ENCODE data around the gene ACSS1.

ACSS1 gene

GRCh38 chr20:25032478-25033264 lies 25.3 kb downstream of the ACSS1 start:
- no peak for DNase-seq (ENCODE audit: low read depth in 3 of 3, low spot score in 1 of 3)

DNA sequence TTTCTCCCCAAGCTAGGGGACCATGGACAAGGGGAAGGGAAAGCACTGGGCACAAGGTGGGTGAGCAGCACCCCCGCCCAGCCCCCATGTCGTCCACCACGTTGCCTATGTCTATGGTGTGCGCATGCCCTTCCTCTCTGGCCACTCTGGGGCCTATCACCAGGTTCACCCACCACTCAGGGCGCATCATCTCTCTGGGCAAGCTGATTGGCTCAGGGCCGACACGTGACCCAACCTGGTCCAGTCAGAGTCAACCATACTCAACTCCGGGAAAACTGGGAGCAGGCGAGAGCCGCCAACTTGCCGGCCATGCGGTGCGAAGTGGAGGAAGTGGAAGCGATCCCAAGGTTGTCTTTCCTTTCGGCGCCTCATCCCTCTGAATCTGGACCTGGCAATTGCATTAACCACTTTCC lies 25.9 kb downstream of the ACSS1 start:
- DNase-seq (ENCODE audit: low read depth in 3 of 3, low spot score in 1 of 3), result no peak

GRCh38 chr20:25031241-25031640 lies 26.7 kb downstream of the ACSS1 start:
- DNase-seq (ENCODE audit: low read depth in 3 of 3, low spot score in 1 of 3), result no peak

- no peak for DNase-seq (ENCODE audit: low read depth in 3 of 3, low spot score in 1 of 3)
Measured at GRCh38 chr20:25030649-25031207, 27.2 kb downstream of the ACSS1 start.

- no peak for DNase-seq (ENCODE audit: low read depth in 3 of 3, low spot score in 1 of 3)
Measured at GRCh38 chr20:25030007-25030648, 27.8 kb downstream of the ACSS1 start.

- no peak for DNase-seq (ENCODE audit: low read depth in 3 of 3, low spot score in 1 of 3)
Measured at GRCh38 chr20:25025986-25026605, 31.8 kb downstream of the ACSS1 start.

DNA sequence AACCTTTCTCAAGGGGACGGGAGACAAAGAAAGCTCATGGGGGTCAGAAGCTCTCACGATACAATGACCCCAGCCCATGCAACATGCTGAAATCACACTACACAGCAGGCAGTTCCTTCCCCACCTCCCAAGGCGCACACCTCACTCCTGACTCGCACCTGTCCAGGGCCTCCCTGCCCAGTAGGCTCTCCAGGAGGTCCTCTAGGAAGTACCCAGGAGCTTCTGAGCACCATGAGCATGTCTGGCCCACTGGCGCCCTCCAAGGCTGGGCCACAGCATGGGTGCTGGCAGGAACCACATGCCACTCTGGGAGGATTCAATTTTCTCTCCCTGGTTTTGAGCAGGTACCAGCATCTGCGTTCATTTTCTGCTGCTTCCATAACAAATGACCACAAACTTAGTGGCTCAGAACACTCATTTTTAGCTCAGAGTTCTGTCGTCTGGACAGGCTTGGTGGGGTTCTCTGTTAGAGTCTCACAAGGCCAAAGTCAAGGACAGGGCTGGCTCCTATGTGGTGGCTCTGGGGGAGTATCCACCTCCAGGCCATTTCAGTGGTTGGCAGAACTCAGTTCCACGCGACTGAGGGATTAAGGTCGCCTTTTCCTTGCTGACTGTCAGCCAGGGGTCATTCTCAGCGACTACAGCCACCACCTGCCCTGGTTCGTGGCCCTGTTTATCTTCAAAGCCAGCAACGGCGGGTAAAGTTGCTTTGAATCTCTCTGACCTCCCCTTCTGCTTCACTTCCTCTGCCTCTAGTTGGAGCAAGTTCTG lies 32.7 kb downstream of the ACSS1 start:
- DNase-seq (ENCODE audit: low read depth in 3 of 3, low spot score in 1 of 3), result no peak

DNA sequence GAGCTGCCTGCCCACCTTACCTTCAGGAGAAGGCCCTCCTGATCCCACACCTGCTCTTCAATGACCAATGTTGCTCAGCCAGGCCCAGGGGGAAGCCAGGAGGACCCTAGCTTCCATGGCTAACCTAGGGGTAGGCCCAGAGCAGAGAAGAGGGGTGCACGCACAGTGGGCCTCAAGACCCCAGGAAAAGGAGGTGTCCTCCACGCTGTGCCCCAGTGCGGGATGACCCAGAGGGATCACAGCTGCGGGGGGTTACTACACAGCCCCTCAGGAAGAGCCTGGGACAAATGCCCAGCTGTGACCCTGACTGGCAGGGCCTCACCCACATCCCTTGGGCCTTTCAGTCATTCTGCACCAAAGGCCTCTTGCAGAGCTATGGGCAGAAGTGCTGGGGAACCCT lies 33.8 kb downstream of the ACSS1 start:
- DNase-seq (ENCODE audit: low read depth in 3 of 3, low spot score in 1 of 3), result no peak

DNA sequence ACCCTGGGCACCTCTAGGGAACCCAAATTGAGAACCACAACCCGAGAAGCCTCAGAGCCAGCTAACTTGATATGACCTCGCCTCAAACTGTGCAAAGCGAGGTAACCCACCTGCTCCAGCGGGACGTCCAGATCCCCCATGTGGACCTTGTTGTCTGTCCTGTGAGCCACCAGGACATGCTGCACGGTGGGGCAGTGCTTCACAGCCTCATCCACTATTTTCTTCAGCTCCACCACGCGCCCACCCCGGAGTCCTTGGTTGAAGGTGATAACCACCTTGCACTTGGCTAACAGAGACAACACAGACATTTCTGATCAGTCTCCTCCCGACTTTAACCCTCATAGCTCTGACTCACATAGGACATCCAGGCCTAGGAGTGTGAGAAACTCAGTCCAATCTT lies 34.6 kb downstream of the ACSS1 start:
- DNase-seq (ENCODE audit: low read depth in 3 of 3, low spot score in 1 of 3), result no peak

DNA sequence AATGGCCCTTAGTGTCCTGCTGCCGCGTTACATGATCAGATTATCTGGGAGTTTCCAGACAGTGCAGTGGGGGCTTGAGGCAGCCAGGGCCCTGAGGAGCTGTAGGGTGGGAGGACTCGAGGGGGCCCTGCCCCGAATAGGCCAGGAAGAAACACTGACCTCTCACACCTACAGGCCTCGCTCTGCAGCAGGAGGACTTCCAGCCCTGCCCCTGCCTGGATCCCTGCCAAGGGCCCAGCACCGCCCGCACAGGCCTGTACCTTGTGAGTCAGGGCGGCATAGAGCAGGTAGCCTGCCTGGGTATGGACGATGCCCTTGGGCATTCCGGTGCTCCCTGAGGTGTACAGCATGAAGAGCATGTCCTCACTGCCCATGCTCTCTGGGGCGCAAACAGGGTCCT lies 35.3 kb downstream of the ACSS1 start:
- no peak for DNase-seq (ENCODE audit: low read depth in 3 of 3, low spot score in 1 of 3)

- no peak for DNase-seq (ENCODE audit: low read depth in 3 of 3, low spot score in 1 of 3)
Measured at GRCh38 chr20:25021336-25021735, 36.6 kb downstream of the ACSS1 start.

GRCh38 chr20:25020901-25021301 lies 37.0 kb downstream of the ACSS1 start:
- no peak for DNase-seq (ENCODE audit: low read depth in 3 of 3, low spot score in 1 of 3)

DNA sequence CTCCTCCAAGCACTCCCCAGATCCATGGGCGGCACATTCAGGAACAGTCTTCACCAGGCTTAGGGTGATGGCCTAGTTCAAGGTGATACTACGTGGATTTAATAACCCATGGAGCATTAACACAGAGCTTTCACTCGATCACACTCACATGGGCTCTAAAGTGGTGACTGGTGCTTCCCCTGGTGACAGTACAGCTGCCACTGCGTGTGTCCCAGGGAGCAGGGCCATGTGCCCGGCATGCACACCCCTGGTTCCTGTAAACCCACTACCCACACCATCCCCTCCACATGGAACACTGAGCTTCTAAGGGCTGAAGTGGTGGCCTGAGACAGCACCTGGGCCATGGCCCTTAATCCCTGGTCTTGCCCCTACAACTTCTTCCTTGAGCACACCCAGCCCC lies 37.6 kb downstream of the ACSS1 start:
- no peak for DNase-seq (ENCODE audit: low read depth in 3 of 3, low spot score in 1 of 3)

GRCh38 chr20:25019381-25020155 lies 38.4 kb downstream of the ACSS1 start:
- no peak for DNase-seq (ENCODE audit: low read depth in 3 of 3, low spot score in 1 of 3)

GRCh38 chr20:25018841-25019240 lies 39.1 kb downstream of the ACSS1 start:
- no peak for DNase-seq (ENCODE audit: low read depth in 3 of 3, low spot score in 1 of 3)

GRCh38 chr20:25018425-25018824 lies 39.5 kb downstream of the ACSS1 start:
- no peak for DNase-seq (ENCODE audit: low read depth in 3 of 3, low spot score in 1 of 3)

DNA sequence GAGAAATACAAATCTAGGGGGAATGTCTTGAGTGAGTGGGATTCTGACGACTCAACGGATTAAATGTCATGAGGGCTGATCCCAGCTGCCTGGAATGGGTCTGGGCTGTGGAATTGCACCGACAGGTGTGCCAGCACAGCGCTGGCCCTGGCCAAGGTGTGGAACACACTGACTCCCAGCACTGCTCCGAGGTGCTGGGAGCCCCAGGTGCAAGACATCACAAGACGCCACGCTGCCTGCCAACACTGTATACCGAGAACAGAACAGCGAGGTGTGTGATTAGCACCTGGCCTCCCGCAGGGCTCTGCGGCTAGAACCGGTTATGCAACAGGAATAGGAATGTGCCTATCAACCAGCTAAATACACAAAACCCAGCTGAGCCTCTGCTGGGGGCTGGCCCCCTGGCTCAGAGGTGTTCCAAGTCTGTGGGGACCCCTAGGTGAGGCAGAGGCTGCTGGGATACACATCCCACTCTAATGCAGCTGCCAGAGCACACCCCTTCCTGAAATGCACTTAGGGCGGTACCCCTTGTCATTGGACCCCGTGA lies 40.6 kb downstream of the ACSS1 start:
- no peak for DNase-seq (ENCODE audit: low read depth in 3 of 3, low spot score in 1 of 3)

GRCh38 chr20:25016471-25016870 lies 41.5 kb downstream of the ACSS1 start:
- DNase-seq (ENCODE audit: low read depth in 3 of 3, low spot score in 1 of 3), result no peak

GRCh38 chr20:25015986-25016385 lies 42.0 kb downstream of the ACSS1 start:
- DNase-seq (ENCODE audit: low read depth in 3 of 3, low spot score in 1 of 3), result no peak

DNA sequence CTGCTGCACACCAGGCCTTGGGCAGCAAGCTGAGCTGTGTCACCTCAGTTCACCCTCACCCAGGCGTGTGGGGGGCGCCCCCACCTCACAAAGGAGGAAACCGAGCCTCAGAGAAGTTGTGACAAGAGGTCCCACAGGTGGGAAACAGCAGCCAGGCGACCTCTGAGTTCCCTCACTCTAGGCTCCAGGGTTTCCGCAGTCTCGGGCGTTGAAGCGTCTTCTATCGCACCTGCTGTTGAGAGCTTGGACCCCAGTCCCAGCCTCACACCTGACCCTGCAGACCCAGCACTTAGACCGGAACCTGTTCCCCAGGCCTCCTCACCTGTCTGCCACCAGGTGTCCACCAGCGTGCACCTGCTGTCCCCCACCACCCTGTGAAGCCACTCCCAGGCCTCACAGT lies 43.1 kb downstream of the ACSS1 start:
- DNase-seq (ENCODE audit: low read depth in 3 of 3, low spot score in 1 of 3), result no peak

Data from stimulated activated CD4-positive, alpha-beta T cell treated with anti-CD3 and anti-CD28 coated beads, TNF-alpha, amount 100 ng/mL, for 1 hour (primary cell).